NCI-H2196 (cell line): Measurements from ENCODE around the gene PPP4R2.

Source experiments
- DNase-seq: peaks from one replicate; lab custom pipeline; 2025; ENCODE audit not compliant: unreplicated experiment; lab: John Stamatoyannopoulos, UW

PPP4R2 gene

GRCh38 chr3:73107676-73108187, 111.1 kb downstream of the PPP4R2 start:
- no peak for DNase-seq

GRCh38 chr3:73108750-73109149, 112.1 kb downstream of the PPP4R2 start:
- no peak for DNase-seq

- DNase-seq: no peak
These were observed 113.9 kb downstream of the PPP4R2 start for GRCh38 chr3:73110530-73110929.

GRCh38 chr3:73114711-73115110, 118.1 kb downstream of the PPP4R2 start:
- DNase-seq: no peak

GRCh38 chr3:73115806-73116205, 119.2 kb downstream of the PPP4R2 start:
- no peak for DNase-seq
